ENCODE results near the gene GMDS. TPM values are rescaled to one million over a fixed set of nuclear protein-coding genes. Genes with fewer than 3 reads are reported as not detected.

GMDS gene
- polyA plus RNA-seq, 1 of the 3 experiments (the other 2 are of a cell fraction): 12.3 TPM

DNA sequence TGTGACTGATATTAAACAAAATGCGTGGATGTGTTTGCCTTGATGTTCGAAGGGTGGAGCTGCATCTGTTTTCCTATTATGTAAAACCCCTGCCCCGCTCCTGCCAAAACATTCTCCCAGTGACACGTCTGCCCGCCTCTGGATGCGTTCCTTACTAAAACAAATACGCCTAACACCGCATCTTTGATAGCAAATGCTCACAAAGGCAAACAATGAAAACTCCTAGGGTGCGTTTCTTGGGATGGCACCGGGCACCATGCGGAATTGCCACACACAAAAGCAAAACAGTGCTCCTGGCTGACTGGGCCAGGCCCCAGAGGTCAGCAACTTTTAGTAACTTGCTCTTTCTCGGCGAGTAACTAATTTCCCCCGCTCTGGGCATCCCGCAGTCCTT is 644.6 kb downstream of the GMDS start (continued):
- TF ChIP-seq CTCF (IDR thresholded peaks at IDR 0.05) (no peak), PBX3 (IDR thresholded peaks at IDR 0.05) (no peak), NFIC (IDR thresholded peaks at IDR 0.05; ENCODE audit: borderline replicate concordance) (no peak), RFX5 (IDR thresholded peaks at IDR 0.05; ENCODE audit: low read length) (no peak)

DNA sequence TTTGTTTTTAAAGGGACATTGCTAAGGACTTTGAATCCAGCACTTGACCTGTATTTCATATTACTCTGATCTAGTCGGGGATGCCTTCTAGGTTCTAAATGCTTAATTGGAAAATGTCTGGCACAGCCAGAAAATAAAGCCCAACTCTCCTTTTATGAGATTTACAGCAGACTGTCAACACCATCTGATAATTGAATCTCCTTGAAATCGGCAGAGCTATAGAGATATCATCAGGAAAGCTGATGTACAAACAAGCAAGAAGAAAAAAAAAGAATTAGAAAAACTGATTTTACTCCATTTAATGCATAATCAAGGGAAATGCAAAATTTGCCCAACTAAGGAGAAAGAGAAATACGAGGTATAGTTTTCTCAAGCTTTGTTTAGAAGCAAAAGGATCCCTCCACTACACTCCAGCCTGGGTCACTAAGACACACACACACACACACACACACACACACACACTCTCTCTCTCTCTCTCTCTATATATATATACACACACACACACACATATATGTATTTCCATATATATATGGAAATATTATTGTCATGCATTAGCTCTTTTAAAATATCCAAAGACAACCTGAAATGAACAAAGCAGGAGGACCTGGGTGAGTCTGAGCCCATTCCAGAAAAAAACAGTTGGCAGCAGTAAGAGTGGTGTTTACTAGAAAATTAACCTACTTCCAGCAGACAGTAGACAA is 645.2 kb downstream of the GMDS start:
- DNase-seq: no peak
- no peak overlapping the region for H3K27ac ChIP-seq (ENCODE audit: low read depth in 2 of 2, low read length in 1 of 2)
- H2AFZ ChIP-seq (ENCODE audit: low read depth): no peak overlapping the region
- 20% methylated on average over 3 of the region's 3 CpGs for WGBS (ENCODE audit: low lambda C conversion rate)
- H3K9me3 ChIP-seq: no peaks in the 10 kb centered on the region
- no peaks in the 10 kb centered on the region for H3F3A ChIP-seq (replicated peaks; ENCODE audit: insufficient read depth)
- H3K79me2 ChIP-seq (ENCODE audit: insufficient read depth): no peaks in the 10 kb centered on the region
- no peak overlapping the region for H3K9ac ChIP-seq
- H3K9me2 ChIP-seq: no peaks in the 10 kb centered on the region
- H4K20me1 ChIP-seq (ENCODE audit: insufficient read depth): no peaks in the 10 kb centered on the region
- TF ChIP-seq TEAD4 (IDR thresholded peaks at IDR 0.05; ENCODE audit: borderline replicate concordance, insufficient read depth) (no peak), EP300 (IDR thresholded peaks at IDR 0.05; ENCODE audit: borderline replicate concordance in 1 of 2, low read depth in 1 of 2, low read length in 1 of 2) (0 out of 4 replicates have a peak, but pooled peaks of 1 of the 2 experiments have one; percentile 16), GATA2 (CRISPR knock-in tag; IDR thresholded peaks at IDR 0.05) (peak; percentile 48), MEF2A (IDR thresholded peaks at IDR 0.05; ENCODE audit: borderline replicate concordance, low read depth) (no peak)
- H3K27me3 ChIP-seq (ENCODE audit: insufficient read depth): peaks cover 8% of the 10 kb centered on the region; the same call in 1 of the 2 replicates
- ChIA-PET CTCF (interaction anchor here (0.9 to 7.3 kb wide), 7 partner anchors 504 to 1034 kb away, joined by 3 to 95 read pairs (median 4); no protein-coding TSS in a partner anchor), POLR2A (no interaction called here)
- H3K36me3 ChIP-seq (replicated peaks in 1 of 2; ENCODE audit: control insufficient read depth in 1 of 2, insufficient read depth in 2 of 2, low read length in 1 of 2): no peaks in the 10 kb centered on the region
- no peak overlapping the region for H3K4me2 ChIP-seq
- peaks cover 0 to 13% of the 10 kb centered on the region in 2 experiments; a peak in 1 of 4 replicates for H3K4me1 ChIP-seq (ENCODE audit: control insufficient read depth in 1 of 2, insufficient read depth in 2 of 2, low read depth in 1 of 2, low read length in 1 of 2)
- H3K4me3 ChIP-seq (ENCODE audit: low read depth in 2 of 2, low read length in 1 of 2): no peak overlapping the region

DNA sequence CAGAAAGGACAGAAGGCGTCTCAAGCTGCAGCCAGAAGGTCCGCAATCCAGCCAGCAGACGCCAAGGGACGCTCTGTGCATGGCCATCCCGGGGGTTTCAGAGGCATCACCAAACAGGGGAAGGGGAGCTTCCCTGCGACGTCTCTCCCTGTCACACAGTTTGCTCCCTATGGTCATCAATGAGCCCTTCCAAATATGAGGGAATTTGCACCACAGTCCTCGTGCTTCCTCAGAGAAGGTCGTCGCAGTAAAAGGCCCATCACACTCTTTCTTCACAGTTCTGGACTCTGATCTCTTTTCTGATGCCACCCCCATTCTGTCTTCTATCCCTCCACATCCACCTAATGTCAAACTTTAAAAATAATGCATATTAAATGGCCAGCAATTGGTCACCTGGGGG is 645.9 kb downstream of the GMDS start:
- Histone ChIP-seq H3K79me2 (ENCODE audit: insufficient read depth) (no peaks in the 10 kb centered on the region), H3K4me3 (ENCODE audit: low read depth in 2 of 2, low read length in 1 of 2) (no peak overlapping the region), H3K27me3 (ENCODE audit: insufficient read depth) (peaks cover 16% of the 10 kb centered on the region), H3K4me1 (ENCODE audit: control insufficient read depth in 1 of 2, insufficient read depth in 2 of 2, low read depth in 1 of 2, low read length in 1 of 2) (peaks cover 0 to 13% of the 10 kb centered on the region in 2 experiments; a peak in 1 of 4 replicates), H3K9me3 (no peaks in the 10 kb centered on the region), H4K20me1 (ENCODE audit: insufficient read depth) (no peaks in the 10 kb centered on the region), H3K9me2 (no peaks in the 10 kb centered on the region), H3K27ac (ENCODE audit: low read depth in 2 of 2, low read length in 1 of 2) (no peak overlapping the region), H2AFZ (ENCODE audit: low read depth) (no peak overlapping the region), H3K4me2 (no peak overlapping the region), H3F3A (replicated peaks; ENCODE audit: insufficient read depth) (no peaks in the 10 kb centered on the region), H3K36me3 (replicated peaks in 1 of 2; ENCODE audit: control insufficient read depth in 1 of 2, insufficient read depth in 2 of 2, low read length in 1 of 2) (no peaks in the 10 kb centered on the region), H3K9ac (no peak overlapping the region)
- TF ChIP-seq FOSL2 (IDR thresholded peaks at IDR 0.05; ENCODE audit: borderline replicate concordance, low read depth) (no peak), GATA2 (CRISPR knock-in tag; IDR thresholded peaks at IDR 0.05) (no peak), PBX3 (IDR thresholded peaks at IDR 0.05) (no peak), FOXJ3 (CRISPR knock-in tag; IDR thresholded peaks at IDR 0.05) (no peak), SMC3 (IDR thresholded peaks at IDR 0.05; ENCODE audit: low read depth, low read length) (no peak), ZBTB33 (IDR thresholded peaks at IDR 0.05; ENCODE audit: borderline replicate concordance, low read depth) (no peak), TCF12 (IDR thresholded peaks at IDR 0.05) (no peak), NFIC (IDR thresholded peaks at IDR 0.05; ENCODE audit: borderline replicate concordance) (no peak), EP300 (IDR thresholded peaks at IDR 0.05; ENCODE audit: borderline replicate concordance in 1 of 2, low read depth in 1 of 2, low read length in 1 of 2) (no peak), MXI1 (IDR thresholded peaks at IDR 0.05; ENCODE audit: low read depth, low read length) (no peak), MEF2A (IDR thresholded peaks at IDR 0.05; ENCODE audit: borderline replicate concordance, low read depth) (no peak), RXRA (IDR thresholded peaks at IDR 0.05; ENCODE audit: borderline replicate concordance, low read depth) (no peak)
- TF ChIP-seq, protein P1, sequence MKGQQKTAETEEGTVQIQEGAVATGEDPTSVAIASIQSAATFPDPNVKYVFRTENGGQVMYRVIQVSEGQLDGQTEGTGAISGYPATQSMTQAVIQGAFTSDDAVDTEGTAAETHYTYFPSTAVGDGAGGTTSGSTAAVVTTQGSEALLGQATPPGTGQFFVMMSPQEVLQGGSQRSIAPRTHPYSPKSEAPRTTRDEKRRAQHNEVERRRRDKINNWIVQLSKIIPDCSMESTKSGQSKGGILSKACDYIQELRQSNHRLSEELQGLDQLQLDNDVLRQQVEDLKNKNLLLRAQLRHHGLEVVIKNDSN (IDR thresholded peaks at IDR 0.05; ENCODE audit: borderline replicate concordance, low read depth): no peak
- no peak for DNase-seq
- ChIA-PET POLR2A (no interaction called here), CTCF (interaction anchor here (1.5 to 7.3 kb wide), 5 partner anchors 504 to 1035 kb away, joined by 3 to 95 read pairs (median 50); no protein-coding TSS in a partner anchor)
- WGBS (ENCODE audit: low lambda C conversion rate): 97% methylated on average over 9 of the region's 10 CpGs

All from SK-N-SH (cell line).